PFSK-1 (cell line): ENCODE results near the gene SREBF1.

Experiments used
- FOXP2 ChIP-seq: optimal IDR thresholded peaks from 2 replicates; pipeline ENCODE3; 2011; ENCODE audit warnings: borderline replicate concordance, control low read depth, inconsistent platforms; ENCODE audit not compliant: insufficient read depth; ENCODE audit errors: extremely low read length, extremely low read depth
- POLR2AphosphoS5 ChIP-seq: IDR thresholded peaks from 2 replicates; pipeline ENCODE4 v1.6.1; 2012; ENCODE audit warnings: low read depth, mild to moderate bottlenecking, control low read depth, low read length, moderate library complexity
- REST ChIP-seq, 2 experiments: IDR thresholded peaks; 2 replicates each; pipeline versions ENCODE4 v1.6.1 to v1.8.0; 2011 to 2012; ENCODE audit warnings: low read depth in 2 of 2, low read length in 2 of 2, control low read depth in 1 of 2, inconsistent platforms in 1 of 2, mild to moderate bottlenecking in 1 of 2, moderate library complexity in 1 of 2; ENCODE audit not compliant: insufficient read depth in 1 of 2
- SIN3A ChIP-seq: IDR thresholded peaks from 2 replicates; pipeline ENCODE4 v1.6.1; 2012; ENCODE audit warnings: mild to moderate bottlenecking, low read length, moderate library complexity, borderline replicate concordance; ENCODE audit not compliant: insufficient read depth
- TAF1 ChIP-seq: IDR thresholded peaks from 2 replicates; pipeline ENCODE4 v1.6.1; 2012; ENCODE audit warnings: low read length, control low read depth, borderline replicate concordance; ENCODE audit not compliant: insufficient read depth

SREBF1 gene

DNA sequence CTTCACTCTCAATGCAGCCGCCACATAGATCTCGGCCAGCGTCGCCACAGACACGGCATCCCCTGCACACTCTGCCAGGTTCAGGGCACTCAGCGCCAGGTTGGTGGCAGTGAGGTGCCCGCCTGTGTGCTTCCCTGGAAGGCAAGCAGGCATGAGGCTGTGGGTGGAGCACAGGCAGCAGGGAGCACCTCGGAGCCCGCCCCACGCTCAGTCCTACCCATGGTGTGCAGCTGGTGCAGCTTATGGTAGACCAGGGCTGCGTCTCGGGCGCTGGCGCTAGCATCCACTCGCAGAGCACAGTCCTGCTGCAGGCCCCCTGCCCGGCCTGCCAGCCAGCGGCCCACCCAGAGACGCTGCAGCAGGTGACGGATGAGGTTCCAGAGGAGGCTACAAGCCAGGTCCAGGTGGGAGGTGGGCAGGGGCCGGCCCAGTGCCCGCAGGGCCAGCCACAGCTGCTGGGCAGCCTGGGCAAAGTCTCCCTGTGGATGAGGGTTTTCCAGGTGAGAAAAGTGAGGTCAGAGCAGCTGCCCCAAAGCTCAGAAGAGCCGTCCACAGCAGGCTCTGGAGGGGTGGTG, 20.5 kb downstream of the SREBF1 start:
- no peak; the same call in 1 of the 2 replicates for TF ChIP-seq POLR2AphosphoS5
- TF ChIP-seq FOXP2, result no peak
- no peak for TF ChIP-seq TAF1
- no peak for TF ChIP-seq REST (IDR thresholded peaks at IDR 0.05; ENCODE audit: insufficient read depth in 1 of 2, low read depth in 2 of 2, low read length in 2 of 2)
- no peak for TF ChIP-seq SIN3A

DNA sequence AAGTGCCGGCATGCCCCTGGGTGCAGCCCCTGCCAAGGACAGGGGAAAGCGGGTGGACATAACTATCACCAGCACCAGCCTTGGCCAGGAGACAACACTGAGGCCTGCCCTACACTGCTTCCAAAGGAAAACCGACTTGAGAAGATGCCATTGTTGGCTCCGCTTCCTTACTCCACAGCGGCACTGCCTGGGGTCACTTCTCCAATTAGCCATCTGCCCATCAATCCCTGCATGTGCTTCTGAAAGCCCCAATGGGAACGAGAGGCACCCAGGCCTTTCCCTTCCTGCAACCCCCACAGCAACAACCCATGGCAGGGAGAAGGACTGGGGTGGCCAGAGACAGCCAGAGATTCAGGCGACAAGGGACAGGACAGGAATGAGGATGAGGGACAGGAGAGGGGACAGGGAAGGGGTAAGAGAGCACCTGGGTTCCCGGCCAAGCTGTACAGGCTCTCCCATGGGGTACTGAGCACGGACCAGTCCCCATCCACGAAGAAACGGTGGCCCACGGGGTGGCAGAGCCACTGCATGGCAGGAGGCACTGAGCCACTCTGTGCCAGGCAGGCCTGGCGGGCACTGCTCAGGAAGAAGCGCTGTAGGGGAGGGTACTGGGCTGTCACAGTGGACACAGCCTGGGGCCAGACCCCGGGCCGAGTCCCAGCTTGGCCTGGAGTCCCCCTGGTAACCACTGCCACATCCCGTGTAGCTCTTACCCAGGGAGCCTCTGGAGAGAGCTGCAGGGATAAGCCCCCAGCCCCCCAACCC, 21.2 kb downstream of the SREBF1 start:
- TF ChIP-seq REST (IDR thresholded peaks at IDR 0.05; ENCODE audit: insufficient read depth in 1 of 2, low read depth in 2 of 2, low read length in 2 of 2), result no peak
- TF ChIP-seq SIN3A, result no peak
- no peak for TF ChIP-seq FOXP2
- TF ChIP-seq TAF1, result no peak
- TF ChIP-seq POLR2AphosphoS5, result no peak; the same call in 1 of the 2 replicates

DNA sequence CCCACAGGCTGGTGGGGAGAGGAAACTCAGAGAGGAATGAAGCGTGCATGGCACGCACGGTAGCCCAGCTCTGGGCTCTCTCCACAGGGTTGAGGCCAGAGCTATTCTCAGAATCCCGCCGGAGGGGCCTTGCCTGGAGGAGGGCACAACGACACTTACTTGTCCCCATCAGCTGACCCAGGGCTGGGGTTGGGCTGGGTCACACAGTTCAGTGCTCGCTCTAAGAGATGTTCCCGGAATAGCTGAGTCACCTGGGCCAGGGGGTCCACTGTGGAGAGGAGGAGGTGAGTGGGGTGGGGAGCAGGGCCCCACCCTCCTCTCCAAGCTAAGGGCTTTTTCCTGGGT, 21.8 kb downstream of the SREBF1 start:
- TF ChIP-seq SIN3A (no peak), FOXP2 (no peak), POLR2AphosphoS5 (no peak), TAF1 (no peak), REST (IDR thresholded peaks at IDR 0.05; ENCODE audit: insufficient read depth in 1 of 2, low read depth in 2 of 2, low read length in 2 of 2) (no peak)

GRCh38 chr17:17814162-17815061, 22.4 kb downstream of the SREBF1 start:
- TF ChIP-seq SIN3A (no peak), REST (IDR thresholded peaks at IDR 0.05; ENCODE audit: insufficient read depth in 1 of 2, low read depth in 2 of 2, low read length in 2 of 2) (no peak), FOXP2 (no peak), POLR2AphosphoS5 (no peak), TAF1 (no peak)
